Heart left ventricle (tissue), 13 donors: ENCODE results near the gene DAZAP1.

Experiments used
- CTCF ChIP-seq, 12 donors: fragments of 200-600 bp; sonication (generic) in 4 of 12; IDR thresholded peaks; one replicate each; pipeline versions ENCODE4 v1.5.0 to v1.8.0; 2018 to 2022; ENCODE audit warnings: antibody characterized with exemption in 12 of 12, mild to moderate bottlenecking in 5 of 12
- POLR2A ChIP-seq, 2 donors: fragments of 450-650 bp; IDR thresholded peaks; one replicate each; pipeline ENCODE4 v1.6.1; 2017; ENCODE audit warnings: antibody characterized with exemption in 2 of 2, mild to moderate bottlenecking in 2 of 2, moderate library complexity in 2 of 2
- donor health status: ischemic (EF 13 %, LVEDD 7.1; RV severe dilation, severe dysfunction).
- donor health status: DM: no; HTN: yes; CAD: no.
- donor health status: DM: no; HTN: no; CAD: no.
- donor health status: ischemic (EF 25% LVEDD 6.9; RV normal size, moderate dysfunction).
- donor health status: ischemic (EF 25% LVEDD 5.7; RV mildly dilated, moderate dysfunction).
- donor health status: ischemic (EF 35%, LVEDD 5.7; RV mildly dilated, moderate dysfunction).
- donor health status: nonischemic (EF 11% LVEDD 7.7; RV severe dilation, severe dysfunction).
- donor health status: DM: yes; HTN: yes; CAD: no.
- donor health status: PGD.
- donor health status: ischemic (EF 29% LVEDD 5.4; RV normal size, mild dysfunction).
- donor health status: nonischemic (EF 23%, LVEDD 6.1; RV moderate dilation, normal function).

DNA sequence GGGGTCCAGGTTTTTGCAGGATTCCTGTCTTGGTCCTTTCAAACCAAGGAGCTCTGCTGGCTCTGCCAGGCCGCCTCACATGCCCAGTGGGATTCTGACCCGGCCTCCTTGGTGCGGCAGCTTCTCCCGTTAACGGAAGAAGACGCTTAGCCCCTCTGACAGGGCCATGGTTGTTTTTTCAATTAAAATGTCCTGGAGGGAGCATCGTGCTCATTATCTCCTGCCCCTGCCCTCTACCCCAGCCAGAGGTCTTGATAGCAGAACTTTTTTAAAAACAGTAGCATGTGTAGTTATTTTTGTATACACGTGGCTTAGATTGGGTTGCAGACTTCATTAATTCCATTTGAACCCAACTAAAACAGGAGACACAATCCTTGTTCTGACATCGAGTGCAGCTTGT lies 19.4 kb downstream of the DAZAP1 start:
- no peak for TF ChIP-seq CTCF (IDR thresholded peaks at IDR 0.05)
- no peak for TF ChIP-seq POLR2A (IDR thresholded peaks at IDR 0.05)
